Heart left ventricle (tissue), 13 donors: ENCODE data around the gene RNF213.

Source experiments
- POLR2A ChIP-seq, 2 donors: fragments of 450-650 bp; IDR thresholded peaks; one replicate each; pipeline ENCODE4 v1.6.1; 2017; ENCODE audit warnings: antibody characterized with exemption in 2 of 2, mild to moderate bottlenecking in 2 of 2, moderate library complexity in 2 of 2
- TF ChIP-seq, protein P1 (sequence below), 12 donors: fragments of 200-600 bp; sonication (generic) in 4 of 12; IDR thresholded peaks; one replicate each; pipeline versions ENCODE4 v1.5.0 to v1.8.0; 2018 to 2022; ENCODE audit warnings: antibody characterized with exemption in 12 of 12, mild to moderate bottlenecking in 5 of 12
- donor health status: ischemic (EF 13 %, LVEDD 7.1; RV severe dilation, severe dysfunction).
- donor health status: DM: no; HTN: yes; CAD: no.
- donor health status: DM: no; HTN: no; CAD: no.
- donor health status: ischemic (EF 25% LVEDD 6.9; RV normal size, moderate dysfunction).
- donor health status: ischemic (EF 25% LVEDD 5.7; RV mildly dilated, moderate dysfunction).
- donor health status: ischemic (EF 35%, LVEDD 5.7; RV mildly dilated, moderate dysfunction).
- donor health status: nonischemic (EF 11% LVEDD 7.7; RV severe dilation, severe dysfunction).
- donor health status: DM: yes; HTN: yes; CAD: no.
- donor health status: PGD.
- donor health status: ischemic (EF 29% LVEDD 5.4; RV normal size, mild dysfunction).
- donor health status: nonischemic (EF 23%, LVEDD 6.1; RV moderate dilation, normal function).

DNA sequence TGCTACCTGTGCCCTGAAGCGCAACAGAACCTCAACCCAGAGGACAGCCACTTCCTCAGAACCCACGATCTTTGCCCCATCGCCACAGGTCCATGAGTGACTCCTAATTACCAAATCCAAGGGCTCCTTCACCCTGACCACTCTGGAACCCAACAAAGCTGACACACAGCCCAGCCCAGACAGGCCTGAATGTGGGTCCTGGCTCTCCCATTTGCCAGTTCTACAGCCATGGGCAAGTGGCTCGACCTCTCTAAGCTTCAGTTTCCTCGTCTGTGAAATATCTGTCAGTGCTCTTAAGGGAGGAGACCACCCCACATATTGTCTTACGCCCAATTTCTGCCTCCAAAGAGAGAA, 136.4 kb downstream of the RNF213 start:
- TF ChIP-seq, protein P1, sequence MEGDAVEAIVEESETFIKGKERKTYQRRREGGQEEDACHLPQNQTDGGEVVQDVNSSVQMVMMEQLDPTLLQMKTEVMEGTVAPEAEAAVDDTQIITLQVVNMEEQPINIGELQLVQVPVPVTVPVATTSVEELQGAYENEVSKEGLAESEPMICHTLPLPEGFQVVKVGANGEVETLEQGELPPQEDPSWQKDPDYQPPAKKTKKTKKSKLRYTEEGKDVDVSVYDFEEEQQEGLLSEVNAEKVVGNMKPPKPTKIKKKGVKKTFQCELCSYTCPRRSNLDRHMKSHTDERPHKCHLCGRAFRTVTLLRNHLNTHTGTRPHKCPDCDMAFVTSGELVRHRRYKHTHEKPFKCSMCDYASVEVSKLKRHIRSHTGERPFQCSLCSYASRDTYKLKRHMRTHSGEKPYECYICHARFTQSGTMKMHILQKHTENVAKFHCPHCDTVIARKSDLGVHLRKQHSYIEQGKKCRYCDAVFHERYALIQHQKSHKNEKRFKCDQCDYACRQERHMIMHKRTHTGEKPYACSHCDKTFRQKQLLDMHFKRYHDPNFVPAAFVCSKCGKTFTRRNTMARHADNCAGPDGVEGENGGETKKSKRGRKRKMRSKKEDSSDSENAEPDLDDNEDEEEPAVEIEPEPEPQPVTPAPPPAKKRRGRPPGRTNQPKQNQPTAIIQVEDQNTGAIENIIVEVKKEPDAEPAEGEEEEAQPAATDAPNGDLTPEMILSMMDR (IDR thresholded peaks at IDR 0.05), result no peak
- no peak for TF ChIP-seq POLR2A (IDR thresholded peaks at IDR 0.05)
